ENCODE data around the gene EHMT1. TPM values are rescaled to one million over a fixed set of nuclear protein-coding genes. Genes with fewer than 3 reads are reported as not detected.

EHMT1 gene
- total RNA-seq, 2 experiments from 2014 or later, result 80.6 to 87.8 TPM

GRCh38 chr9:137744632-137745183 lies 125.9 kb downstream of the EHMT1 start:
- H3K27me3 ChIP-seq (ENCODE audit: control insufficient read depth in 1 of 2, insufficient read depth in 2 of 2, low read length in 2 of 2), result no peaks in the 10 kb centered on the region
- H3K36me3 Mint-ChIP-seq (ENCODE audit: low read depth), result peaks cover 92% of the 10 kb centered on the region
- peaks cover 20% of the 10 kb centered on the region for H3K4me1 Mint-ChIP-seq (ENCODE audit: low read depth)
- peaks cover 6% of the 10 kb centered on the region for H3K4me1 ChIP-seq (ENCODE audit: insufficient read depth, low read length)
- H3K9me3 Mint-ChIP-seq, result no peaks in the 10 kb centered on the region
- H3K27me3 Mint-ChIP-seq, result no peaks in the 10 kb centered on the region
- ChIA-PET POLR2A (interaction anchor here (1.1 kb wide), 1 partner anchor 33 kb away, joined by 3 read pairs; no protein-coding TSS in a partner anchor), CTCF (no interaction called here)
- H3K36me3 ChIP-seq (ENCODE audit: insufficient read depth, low read length), result peaks cover 59% of the 10 kb centered on the region
- no peak overlapping the region for H3K27ac ChIP-seq (ENCODE audit: low read depth in 1 of 2, low read length in 2 of 2)
- no peaks in the 10 kb centered on the region for H3K9me3 ChIP-seq (ENCODE audit: control insufficient read depth in 1 of 2, insufficient read depth in 1 of 2, low read length in 2 of 2)
- intact Hi-C loops (cut with DNase I, micrococcal nuclease), result no loop called here
- H3K27ac Mint-ChIP-seq, result no peak overlapping the region
- no peak for TF ChIP-seq CTCF (IDR thresholded peaks at IDR 0.05)
- no peak overlapping the region for H3K4me3 Mint-ChIP-seq
- H3K4me3 ChIP-seq (ENCODE audit: low read length), result no peak overlapping the region
- DNase-seq (no peak), ATAC-seq (ENCODE audit: poor library complexity) (no peak)

GRCh38 chr9:137745541-137745991 lies 126.8 kb downstream of the EHMT1 start:
- Mint-ChIP-seq H3K4me3 (no peak overlapping the region), H3K27me3 (no peaks in the 10 kb centered on the region), H3K4me1 (ENCODE audit: low read depth) (peaks cover 20% of the 10 kb centered on the region), H3K9me3 (no peaks in the 10 kb centered on the region), H3K27ac (peak overlapping the region; percentile 72), H3K36me3 (ENCODE audit: low read depth) (peaks cover 92% of the 10 kb centered on the region)
- intact Hi-C loops (cut with DNase I, micrococcal nuclease), result no loop called here
- DNase-seq, result peak in 7 of 14 experiments; percentile 12 to 39 (median 26)
- Histone ChIP-seq H3K4me1 (ENCODE audit: insufficient read depth, low read length) (peaks cover 6% of the 10 kb centered on the region), H3K4me3 (ENCODE audit: low read length) (no peak overlapping the region), H3K27ac (ENCODE audit: low read depth in 1 of 2, low read length in 2 of 2) (peak overlapping the region in 1 of 2 donors; percentile 29), H3K36me3 (ENCODE audit: insufficient read depth, low read length) (peaks cover 57% of the 10 kb centered on the region), H3K9me3 (ENCODE audit: control insufficient read depth in 1 of 2, insufficient read depth in 1 of 2, low read length in 2 of 2) (no peaks in the 10 kb centered on the region), H3K27me3 (ENCODE audit: control insufficient read depth in 1 of 2, insufficient read depth in 2 of 2, low read length in 2 of 2) (no peaks in the 10 kb centered on the region)
- ATAC-seq (ENCODE audit: poor library complexity), result peak; percentile 64
- no peak for TF ChIP-seq CTCF (IDR thresholded peaks at IDR 0.05)
- ChIA-PET CTCF (no interaction called here), POLR2A (no interaction called here)

- Mint-ChIP-seq H3K4me1 (ENCODE audit: low read depth) (peaks cover 20% of the 10 kb centered on the region), H3K4me3 (no peak overlapping the region), H3K27ac (no peak overlapping the region), H3K9me3 (no peaks in the 10 kb centered on the region), H3K27me3 (no peaks in the 10 kb centered on the region), H3K36me3 (ENCODE audit: low read depth) (peaks cover 99% of the 10 kb centered on the region)
- Histone ChIP-seq H3K4me1 (ENCODE audit: insufficient read depth, low read length) (peaks cover 6% of the 10 kb centered on the region), H3K4me3 (ENCODE audit: low read length) (no peak overlapping the region), H3K36me3 (ENCODE audit: insufficient read depth, low read length) (peaks cover 64% of the 10 kb centered on the region), H3K27me3 (ENCODE audit: control insufficient read depth in 1 of 2, insufficient read depth in 2 of 2, low read length in 2 of 2) (no peaks in the 10 kb centered on the region), H3K9me3 (ENCODE audit: control insufficient read depth in 1 of 2, insufficient read depth in 1 of 2, low read length in 2 of 2) (peaks cover 0 to 2% of the 10 kb centered on the region in 2 experiments), H3K27ac (ENCODE audit: low read depth in 1 of 2, low read length in 2 of 2) (no peak overlapping the region)
- ChIA-PET POLR2A (no interaction called here), CTCF (no interaction called here)
- ATAC-seq (ENCODE audit: poor library complexity) (no peak), DNase-seq (no peak)
- no peak for TF ChIP-seq CTCF (IDR thresholded peaks at IDR 0.05)
- intact Hi-C loops (cut with DNase I, micrococcal nuclease), result no loop called here
These were observed 129.5 kb downstream of the EHMT1 start for GRCh38 chr9:137748311-137748710.

Measured in CD4-positive, alpha-beta T cell (primary cell).